Hematopoietic multipotent progenitor cell treated with erythropoietin and hydrocortisone succinate and interleukin-3 and kit ligand, for 15 days (in vitro differentiated cells): ENCODE measurements around the gene HBQ1.
A peak's percentile ranks its signal among the peaks of the same experiment; 100 is the strongest.
"Not testable (repeated sequence)": the region's sequence is repeated elsewhere in the genome, so short reads cannot be mapped to it uniquely, and the experiment has no call there.

Experiments
- DNase-seq: peaks from one replicate; pipeline ENCODE4 v3.0.0-alpha.2; 2015; ENCODE audit warnings: low spot score

The HBQ1 gene

DNA sequence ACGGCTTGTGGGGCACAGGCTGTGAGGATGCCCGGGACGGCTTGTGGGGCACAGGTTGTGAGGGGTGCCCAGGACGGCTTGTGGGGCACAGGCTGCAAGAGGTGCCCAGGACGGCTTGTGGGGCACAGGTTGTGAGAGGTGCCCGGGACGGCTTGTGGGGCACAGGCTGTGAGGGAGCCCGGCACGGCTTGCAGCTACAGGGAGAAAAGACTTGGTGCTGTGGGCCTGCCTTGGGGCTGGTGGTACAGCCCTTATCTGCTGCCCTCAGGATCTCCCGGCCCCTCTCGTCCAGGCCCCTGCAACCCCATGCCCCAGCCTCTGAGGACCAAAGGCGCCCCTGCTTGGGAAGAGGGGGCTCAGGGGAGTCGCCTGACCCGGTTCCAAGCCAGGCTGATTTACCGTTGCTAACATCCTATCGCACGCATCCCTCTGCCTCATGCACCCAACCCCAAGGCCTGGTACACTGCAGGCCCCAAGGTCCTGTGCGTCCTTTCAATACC, 19.5 kb upstream of the HBQ1 start:
- DNase-seq, result no peak

DNA sequence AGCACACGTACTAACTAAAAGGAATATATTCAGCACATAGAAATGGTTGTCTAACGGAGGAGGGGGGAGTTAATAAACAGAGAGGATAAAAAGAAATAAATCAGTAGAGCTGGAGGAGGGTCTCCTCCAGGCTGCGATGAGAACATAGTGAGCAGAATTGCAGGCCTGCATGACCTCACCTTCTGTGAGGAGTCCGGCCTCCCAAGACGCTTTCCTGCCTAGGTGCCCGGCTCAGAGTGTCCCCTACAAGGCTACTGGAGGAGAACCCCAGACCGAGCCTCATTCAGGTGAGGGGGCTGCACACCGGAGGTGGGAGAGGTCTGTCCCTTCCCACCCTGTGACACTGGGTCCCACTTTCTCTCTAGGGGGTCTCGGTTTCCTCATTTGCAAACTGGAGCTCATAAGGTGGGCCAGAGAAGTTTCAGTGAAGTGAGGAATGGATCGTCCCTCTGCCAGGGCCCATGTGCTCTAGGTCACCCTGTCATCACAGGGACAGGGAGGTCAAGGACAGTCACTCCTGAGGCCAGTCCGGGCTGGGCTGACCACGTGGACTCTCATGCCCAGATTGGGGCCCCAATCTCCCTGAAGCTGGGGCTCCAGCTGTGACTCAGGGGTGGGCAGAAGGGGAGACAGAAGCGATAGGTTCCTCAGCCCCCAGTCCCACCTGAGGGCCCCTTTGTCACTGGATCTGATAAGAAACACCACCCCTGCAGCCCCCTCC, 17.8 kb upstream of the HBQ1 start:
- DNase-seq, result no peak

DNA sequence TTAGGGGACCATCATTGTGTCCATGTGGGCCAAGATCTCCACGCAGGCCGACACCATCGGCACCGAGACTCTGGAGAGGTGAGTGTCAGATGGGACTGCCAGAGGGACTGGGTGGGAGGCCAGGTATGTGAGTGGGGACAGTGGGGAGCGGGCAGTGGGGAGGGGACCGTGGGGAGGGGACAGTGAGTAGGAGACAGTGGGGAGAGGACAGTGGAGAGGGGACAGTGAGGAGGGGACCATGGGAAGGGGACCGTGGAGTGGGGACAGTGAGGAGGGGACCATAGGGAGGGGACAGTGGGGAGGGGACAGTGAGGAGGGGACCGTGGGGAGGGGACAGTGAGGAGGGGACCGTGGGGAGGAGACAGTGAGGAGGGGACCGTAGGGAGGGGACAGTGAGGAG, 17.1 kb upstream of the HBQ1 start:
- not testable (repeated sequence) for DNase-seq

DNA sequence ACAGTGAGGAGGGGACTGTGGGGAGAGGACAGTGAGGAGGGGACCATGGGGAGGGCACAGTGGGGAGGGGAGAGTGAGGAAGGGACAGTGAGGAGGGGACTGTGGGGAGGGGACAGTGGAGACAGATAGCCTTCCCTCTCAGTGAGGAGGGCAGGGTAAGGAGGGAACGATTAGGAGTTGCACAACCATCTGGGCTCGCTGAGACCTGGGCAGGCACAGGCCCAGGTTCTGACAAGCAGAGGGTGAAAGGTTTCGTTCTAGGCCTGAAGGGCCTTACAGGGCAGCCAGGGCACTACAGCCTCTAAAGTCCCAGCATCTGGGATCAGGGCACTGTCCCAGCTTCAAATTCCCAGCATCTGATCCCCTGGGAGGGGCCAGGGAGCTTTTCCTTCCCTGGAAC, 16.6 kb upstream of the HBQ1 start:
- DNase-seq, result not testable (repeated sequence)

DNA sequence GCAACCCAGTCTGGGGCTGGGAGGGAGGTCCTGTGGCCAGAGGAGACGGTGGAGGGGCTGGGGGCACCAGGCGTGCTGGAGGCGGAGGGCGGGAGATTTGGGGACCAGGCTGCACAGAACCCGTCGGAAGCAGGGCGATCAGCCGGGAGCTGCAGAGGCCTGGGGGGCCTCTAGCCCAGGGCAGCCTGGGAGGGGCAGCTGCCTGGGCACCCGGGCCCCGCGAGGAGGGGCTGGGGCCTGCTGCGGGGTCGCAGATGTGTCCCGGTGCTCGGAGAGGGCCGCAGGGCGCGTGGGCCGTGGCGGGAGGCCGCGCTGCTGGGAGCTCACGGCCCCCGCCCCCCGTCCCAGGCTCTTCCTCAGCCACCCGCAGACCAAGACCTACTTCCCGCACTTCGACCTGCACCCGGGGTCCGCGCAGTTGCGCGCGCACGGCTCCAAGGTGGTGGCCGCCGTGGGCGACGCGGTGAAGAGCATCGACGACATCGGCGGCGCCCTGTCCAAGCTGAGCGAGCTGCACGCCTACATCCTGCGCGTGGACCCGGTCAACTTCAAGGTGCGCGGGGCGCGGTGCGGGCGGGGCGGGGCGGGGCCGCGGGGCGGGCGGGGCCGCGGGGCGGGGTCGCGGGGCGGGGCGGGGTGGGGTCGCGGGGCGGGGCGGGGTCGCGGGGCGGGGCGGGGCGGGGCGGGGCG, 16.0 kb upstream of the HBQ1 start:
- DNase-seq, result not testable (repeated sequence)

DNA sequence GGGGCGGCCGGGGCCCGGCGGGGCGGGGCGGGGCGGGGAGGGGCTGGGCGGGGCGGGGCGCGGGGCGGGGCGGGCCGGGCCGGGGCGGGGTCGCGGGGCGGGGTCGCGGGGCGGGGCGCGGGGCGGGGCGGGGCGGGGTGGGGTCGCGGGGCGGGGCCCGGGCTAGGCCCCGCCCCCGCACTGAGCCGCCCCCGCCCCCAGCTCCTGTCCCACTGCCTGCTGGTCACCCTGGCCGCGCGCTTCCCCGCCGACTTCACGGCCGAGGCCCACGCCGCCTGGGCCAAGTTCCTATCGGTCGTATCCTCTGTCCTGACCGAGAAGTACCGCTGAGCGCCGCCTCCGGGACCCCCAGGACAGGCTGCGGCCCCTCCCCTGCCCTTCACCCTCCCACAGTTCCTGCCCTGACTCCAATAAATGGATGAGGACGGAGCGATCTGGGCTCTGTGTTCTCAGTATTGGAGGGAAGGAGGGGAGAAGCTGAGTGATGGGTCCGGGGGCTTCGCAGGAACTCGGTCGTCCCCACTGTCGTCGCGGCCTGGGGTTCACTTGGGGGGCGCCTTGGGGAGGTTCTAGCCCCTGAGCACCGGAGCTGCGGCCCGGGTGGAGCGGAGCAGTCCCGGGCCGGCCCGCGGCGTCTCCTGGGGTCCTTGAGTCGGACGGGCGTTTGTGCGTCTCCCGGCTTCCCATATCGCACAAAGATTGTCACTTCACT, 15.3 kb upstream of the HBQ1 start:
- DNase-seq, result no peak

DNA sequence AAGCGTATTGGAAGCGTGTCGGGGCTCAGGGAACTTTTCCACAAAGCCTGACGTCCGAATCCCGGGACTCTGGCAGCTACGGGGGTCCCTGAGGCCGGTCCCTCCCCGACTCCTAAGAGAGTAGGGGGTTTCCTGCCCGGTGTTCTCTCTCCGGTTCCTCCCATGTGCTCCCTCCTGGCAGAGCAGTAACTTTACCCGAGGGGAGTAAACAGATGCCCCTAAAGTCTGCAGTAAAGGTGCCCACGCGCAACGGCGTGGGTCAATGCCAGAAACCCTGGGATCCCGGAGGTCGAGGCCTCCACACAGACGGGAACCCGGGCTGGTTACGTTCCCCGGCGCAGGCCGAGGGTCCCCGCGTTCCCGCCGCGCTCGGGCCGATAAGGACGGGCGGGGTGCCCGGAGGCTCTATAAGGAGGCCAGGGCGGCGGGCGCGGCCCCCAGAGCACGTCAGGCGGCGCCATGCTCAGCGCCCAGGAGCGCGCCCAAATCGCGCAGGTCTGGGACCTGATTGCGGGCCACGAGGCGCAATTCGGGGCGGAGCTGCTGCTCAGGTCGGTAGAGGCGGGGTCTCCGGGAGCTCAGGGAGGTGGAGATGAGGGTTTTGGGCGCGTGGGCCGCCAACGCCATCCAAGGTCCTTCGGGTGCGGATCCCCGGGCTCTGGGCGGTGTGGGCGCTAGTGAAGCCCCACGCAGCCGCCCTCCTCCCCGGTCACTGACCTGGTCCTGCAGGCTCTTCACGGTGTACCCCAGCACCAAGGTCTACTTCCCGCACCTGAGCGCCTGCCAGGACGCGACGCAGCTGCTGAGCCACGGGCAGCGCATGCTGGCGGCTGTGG, 14.5 kb upstream of the HBQ1 start, which contains the start of gene HBM:
Gene HBM (plus strand): TSS at position 440 of the 836 bp plus-strand sequence. CDS start 20 bp downstream, at position 460.
- DNase-seq, result peak; percentile 85

DNA sequence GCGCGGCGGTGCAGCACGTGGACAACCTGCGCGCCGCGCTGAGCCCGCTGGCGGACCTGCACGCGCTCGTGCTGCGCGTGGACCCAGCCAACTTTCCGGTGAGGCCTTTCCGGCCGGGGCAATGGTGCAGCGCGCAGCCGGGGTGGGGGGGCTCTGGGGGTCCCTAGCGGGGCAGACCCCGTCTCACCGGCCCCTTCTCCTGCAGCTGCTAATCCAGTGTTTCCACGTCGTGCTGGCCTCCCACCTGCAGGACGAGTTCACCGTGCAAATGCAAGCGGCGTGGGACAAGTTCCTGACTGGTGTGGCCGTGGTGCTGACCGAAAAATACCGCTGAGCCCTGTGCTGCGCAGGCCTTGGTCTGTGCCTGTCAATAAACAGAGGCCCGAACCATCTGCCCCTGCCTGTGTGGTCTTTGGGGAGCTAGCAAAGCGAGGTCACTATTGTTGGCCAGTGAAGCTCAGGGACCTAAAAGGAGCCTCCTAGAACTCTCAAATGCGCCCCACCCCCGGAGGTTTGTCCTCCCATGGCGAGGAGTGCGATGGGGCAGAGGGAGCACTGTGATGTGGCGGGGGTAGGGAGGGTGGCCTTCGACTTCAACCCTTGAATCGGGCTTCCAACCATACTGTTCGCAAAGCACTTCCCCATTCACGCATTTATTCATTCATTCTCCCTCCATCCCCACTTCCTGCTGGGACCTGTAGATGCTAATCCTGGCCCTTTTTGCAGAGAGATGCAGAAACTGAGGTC, 13.7 kb upstream of the HBQ1 start:
- no peak for DNase-seq

DNA sequence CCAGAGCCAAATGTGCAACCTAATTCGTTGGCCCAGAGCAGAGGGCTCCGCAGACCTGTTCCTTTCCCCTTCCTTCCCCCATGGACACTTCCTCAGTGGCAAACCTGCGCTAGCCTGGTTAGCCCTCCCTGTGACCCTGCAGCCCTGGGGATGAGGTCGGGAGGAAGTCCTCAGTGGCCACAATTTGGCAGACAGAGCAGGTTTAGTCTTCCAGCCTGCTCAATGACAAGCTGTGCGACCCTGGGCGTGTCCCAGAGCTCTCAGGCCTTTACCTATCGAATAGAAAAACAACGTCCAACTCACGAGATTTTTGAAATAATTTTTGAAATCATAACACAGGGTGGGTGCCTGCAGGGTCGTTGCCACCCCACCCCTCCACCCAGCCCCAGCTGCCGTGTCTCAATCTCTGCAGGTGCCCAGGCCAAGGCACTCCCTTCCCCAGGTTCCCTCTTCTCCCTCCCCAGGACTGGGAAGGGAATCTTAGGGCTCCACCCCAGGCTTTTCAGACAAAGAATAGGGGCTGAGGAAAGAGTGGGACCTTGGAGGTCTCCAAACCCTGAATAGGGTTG, 13.1 kb upstream of the HBQ1 start:
- peak; percentile 54 for DNase-seq

DNA sequence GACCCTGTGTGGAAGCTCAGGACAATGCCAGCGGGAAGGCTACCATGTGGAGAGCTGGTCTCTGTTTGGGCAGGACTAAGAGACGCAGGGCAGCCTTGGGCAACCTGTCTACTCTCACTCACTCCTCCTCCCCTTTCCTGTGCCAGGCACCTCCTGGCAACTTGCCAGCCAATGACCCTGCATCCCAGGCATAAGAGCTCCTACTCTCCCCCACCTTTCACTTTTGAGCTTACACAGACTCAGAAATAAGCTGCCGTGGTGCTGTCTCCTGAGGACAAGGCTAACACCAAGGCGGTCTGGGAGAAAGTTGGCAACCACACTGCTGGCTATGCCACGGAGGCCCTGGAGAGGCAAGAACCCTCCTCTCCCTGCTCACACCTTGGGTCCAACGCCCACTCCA, 11.8 kb upstream of the HBQ1 start:
- peak; percentile 86 for DNase-seq

DNA sequence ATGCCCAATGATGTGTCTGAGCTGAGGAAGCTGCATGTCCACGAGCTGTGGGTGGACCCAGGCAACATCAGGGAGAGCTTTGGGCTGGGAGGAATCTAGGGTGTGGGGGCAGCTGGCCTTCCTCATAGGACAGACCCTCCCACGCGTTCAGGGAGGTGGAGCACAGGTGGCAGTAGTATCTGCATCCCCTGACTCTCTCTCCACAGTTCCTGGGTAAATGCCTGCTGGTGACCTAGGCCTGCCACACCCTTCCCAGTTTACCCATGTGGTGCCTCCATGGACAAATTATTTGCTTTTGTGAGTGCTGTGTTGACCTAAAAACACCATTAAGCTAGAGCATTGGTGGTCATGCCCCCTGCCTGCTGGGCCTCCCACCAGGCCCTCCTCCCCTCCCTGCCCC, 11.2 kb upstream of the HBQ1 start:
- peak; percentile 56 for DNase-seq

DNA sequence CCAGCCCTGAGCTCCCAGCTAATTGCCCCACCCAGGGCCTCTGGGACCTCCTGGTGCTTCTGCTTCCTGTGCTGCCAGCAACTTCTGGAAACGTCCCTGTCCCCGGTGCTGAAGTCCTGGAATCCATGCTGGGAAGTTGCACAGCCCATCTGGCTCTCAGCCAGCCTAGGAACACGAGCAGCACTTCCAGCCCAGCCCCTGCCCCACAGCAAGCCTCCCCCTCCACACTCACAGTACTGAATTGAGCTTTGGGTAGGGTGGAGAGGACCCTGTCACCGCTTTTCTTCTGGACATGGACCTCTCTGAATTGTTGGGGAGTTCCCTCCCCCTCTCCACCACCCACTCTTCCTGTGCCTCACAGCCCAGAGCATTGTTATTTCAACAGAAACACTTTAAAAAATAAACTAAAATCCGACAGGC, 10.2 kb upstream of the HBQ1 start:
- DNase-seq, result peak; percentile 69

DNA sequence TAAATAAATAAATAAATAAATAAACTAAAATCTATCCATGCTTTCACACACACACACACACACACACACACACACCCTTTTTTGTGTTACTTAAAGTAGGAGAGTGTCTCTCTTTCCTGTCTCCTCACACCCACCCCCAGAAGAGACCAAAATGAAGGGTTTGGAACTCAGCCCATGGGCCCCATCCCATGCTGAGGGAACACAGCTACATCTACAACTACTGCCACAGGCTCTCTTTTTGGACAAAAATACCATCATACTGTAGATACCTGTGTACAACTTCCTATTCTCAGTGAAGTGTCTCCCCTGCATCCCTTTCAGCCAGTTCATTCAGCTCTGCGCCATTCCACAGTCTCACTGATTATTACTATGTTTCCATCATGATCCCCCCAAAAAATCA, 9.5 kb upstream of the HBQ1 start:
- peak; percentile 50 for DNase-seq

DNA sequence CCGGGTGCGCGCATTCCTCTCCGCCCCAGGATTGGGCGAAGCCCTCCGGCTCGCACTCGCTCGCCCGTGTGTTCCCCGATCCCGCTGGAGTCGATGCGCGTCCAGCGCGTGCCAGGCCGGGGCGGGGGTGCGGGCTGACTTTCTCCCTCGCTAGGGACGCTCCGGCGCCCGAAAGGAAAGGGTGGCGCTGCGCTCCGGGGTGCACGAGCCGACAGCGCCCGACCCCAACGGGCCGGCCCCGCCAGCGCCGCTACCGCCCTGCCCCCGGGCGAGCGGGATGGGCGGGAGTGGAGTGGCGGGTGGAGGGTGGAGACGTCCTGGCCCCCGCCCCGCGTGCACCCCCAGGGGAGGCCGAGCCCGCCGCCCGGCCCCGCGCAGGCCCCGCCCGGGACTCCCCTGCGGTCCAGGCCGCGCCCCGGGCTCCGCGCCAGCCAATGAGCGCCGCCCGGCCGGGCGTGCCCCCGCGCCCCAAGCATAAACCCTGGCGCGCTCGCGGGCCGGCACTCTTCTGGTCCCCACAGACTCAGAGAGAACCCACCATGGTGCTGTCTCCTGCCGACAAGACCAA, 7.8 kb upstream of the HBQ1 start, which contains the start of gene HBA2:
Gene HBA2 (plus strand): TSS at position 503 of the 568 bp plus-strand sequence. CDS start 37 bp downstream, at position 540.
- not testable (repeated sequence) for DNase-seq

DNA sequence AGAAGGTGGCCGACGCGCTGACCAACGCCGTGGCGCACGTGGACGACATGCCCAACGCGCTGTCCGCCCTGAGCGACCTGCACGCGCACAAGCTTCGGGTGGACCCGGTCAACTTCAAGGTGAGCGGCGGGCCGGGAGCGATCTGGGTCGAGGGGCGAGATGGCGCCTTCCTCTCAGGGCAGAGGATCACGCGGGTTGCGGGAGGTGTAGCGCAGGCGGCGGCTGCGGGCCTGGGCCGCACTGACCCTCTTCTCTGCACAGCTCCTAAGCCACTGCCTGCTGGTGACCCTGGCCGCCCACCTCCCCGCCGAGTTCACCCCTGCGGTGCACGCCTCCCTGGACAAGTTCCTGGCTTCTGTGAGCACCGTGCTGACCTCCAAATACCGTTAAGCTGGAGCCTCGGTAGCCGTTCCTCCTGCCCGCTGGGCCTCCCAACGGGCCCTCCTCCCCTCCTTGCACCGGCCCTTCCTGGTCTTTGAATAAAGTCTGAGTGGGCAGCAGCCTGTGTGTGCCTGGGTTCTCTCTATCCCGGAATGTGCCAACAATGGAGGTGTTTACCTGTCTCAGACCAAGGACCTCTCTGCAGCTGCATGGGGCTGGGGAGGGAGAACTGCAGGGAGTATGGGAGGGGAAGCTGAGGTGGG, 6.9 kb upstream of the HBQ1 start:
- peak; percentile 67 for DNase-seq

DNA sequence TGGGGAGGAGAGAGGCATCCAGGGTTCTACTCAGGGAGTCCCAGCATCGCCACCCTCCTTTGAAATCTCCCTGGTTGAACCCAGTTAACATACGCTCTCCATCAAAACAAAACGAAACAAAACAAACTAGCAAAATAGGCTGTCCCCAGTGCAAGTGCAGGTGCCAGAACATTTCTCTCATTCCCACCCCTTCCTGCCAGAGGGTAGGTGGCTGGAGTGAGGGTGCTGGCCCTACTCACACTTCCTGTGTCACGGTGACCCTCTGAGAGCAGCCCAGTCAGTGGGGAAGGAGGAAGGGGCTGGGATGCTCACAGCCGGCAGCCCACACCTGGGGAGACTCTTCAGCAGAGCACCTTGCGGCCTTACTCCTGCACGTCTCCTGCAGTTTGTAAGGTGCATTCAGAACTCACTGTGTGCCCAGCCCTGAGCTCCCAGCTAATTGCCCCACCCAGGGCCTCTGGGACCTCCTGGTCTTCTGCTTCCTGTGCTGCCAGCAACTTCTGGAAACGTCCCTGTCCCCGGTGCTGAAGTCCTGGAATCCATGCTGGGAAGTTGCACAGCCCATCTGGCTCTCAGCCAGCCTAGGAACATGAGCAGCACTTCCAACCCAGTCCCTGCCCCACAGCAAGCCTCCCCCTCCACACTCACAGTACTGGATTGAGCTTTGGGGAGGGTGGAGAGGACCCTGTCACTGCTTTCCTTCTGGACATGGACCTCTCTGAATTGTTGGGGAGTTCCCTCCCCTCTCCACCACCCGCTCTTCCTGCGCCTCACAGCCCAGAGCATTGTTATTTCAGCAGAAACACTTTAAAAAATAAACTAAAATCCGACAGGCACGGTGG, 6.1 kb upstream of the HBQ1 start:
- peak; percentile 92 for DNase-seq

DNA sequence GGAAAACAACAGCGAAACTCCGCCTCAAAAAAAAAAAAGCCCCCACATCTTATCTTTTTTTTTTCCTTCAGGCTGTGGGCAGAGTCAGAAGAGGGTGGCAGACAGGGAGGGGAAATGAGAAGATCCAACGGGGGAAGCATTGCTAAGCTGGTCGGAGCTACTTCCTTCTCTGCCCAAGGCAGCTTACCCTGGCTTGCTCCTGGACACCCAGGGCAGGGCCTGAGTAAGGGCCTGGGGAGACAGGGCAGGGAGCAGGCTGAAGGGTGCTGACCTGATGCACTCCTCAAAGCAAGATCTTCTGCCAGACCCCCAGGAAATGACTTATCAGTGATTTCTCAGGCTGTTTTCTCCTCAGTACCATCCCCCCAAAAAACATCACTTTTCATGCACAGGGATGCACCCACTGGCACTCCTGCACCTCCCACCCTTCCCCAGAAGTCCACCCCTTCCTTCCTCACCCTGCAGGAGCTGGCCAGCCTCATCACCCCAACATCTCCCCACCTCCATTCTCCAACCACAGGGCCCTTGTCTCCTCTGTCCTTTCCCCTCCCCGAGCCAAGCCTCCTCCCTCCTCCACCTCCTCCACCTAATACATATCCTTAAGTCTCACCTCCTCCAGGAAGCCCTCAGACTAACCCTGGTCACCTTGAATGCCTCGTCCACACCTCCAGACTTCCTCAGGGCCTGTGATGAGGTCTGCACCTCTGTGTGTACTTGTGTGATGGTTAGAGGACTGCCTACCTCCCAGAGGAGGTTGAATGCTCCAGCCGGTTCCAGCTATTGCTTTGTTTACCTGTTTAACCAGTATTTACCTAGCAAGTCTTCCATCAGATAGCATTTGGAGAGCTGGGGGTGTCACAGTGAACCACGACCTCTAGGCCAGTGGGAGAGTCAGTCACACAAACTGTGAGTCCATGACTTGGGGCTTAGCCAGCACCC, 5.0 kb upstream of the HBQ1 start:
- peak; percentile 89 for DNase-seq

DNA sequence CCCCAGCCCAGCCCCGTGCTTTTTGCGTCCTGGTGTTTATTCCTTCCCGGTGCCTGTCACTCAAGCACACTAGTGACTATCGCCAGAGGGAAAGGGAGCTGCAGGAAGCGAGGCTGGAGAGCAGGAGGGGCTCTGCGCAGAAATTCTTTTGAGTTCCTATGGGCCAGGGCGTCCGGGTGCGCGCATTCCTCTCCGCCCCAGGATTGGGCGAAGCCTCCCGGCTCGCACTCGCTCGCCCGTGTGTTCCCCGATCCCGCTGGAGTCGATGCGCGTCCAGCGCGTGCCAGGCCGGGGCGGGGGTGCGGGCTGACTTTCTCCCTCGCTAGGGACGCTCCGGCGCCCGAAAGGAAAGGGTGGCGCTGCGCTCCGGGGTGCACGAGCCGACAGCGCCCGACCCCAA, 4.3 kb upstream of the HBQ1 start:
- not testable (repeated sequence) for DNase-seq
